GM12878 (cell line): Measurements from ENCODE around the gene SIKE1. TPM values are rescaled to one million over a fixed set of nuclear protein-coding genes. Genes with fewer than 3 reads are reported as not detected.

Source experiments
- ATAC-seq: fragments of 200-7000 bp; cut with Tn5 transposase; 3 replicates; pipeline ENCODE4 v1.9.1; 2020; ENCODE audit warnings: mild to moderate bottlenecking, moderate library complexity
- BruUV-seq: library from RNA; stranded (reverse); fragments of 400-500 nt; replicated peaks from 2 replicates; lab custom pipeline; 2021; lab: Mats Ljungman, UMichigan
- CTCF ChIA-PET: fragments of 300-600 bp; sonication (Branson Sonifier 250); formaldehyde crosslinking; extraction: SDS; loops from one replicate; lab custom pipeline; 2021; ENCODE audit warnings: inconsistent platforms; lab: Yijun Ruan, JAX
- POLR2A ChIA-PET: fragments of 350-600 bp; formaldehyde crosslinking; extraction: SDS; loops from one replicate; lab custom pipeline; 2021; ENCODE audit warnings: inconsistent platforms; lab: Charles Lee
- RAD21 ChIA-PET: fragments of 300-600 bp; sonication (Branson Sonifier 250); formaldehyde crosslinking; loops from one replicate; lab custom pipeline; 2023; ENCODE audit warnings: antibody characterized with exemption; ENCODE audit not compliant: unreplicated experiment; lab: Charles Lee
- SMC1A ChIA-PET: fragments of 300-600 bp; sonication (Branson Sonifier 250); formaldehyde crosslinking; loops from one replicate; lab custom pipeline; 2023; ENCODE audit not compliant: unreplicated experiment, uncharacterized antibody; lab: Charles Lee
- DNase-seq: peaks from one replicate; pipeline ENCODE4 v3.0.0-alpha.2; 2011; ENCODE audit warnings: low read depth, low spot score
- FAIRE-seq: peaks from 3 replicates; lab custom pipeline; 2011; peaks lifted over from hg19 to GRCh38; lab: Jason Lieb, UNC
- H2AFZ ChIP-seq: 2 replicates; pipeline ENCODE4 v1.6.0; 2011; ENCODE audit warnings: low read depth, low read length, control low read depth; ENCODE audit not compliant: control insufficient read depth
- H3K27ac ChIP-seq: 2 replicates; pipeline ENCODE4 v1.5.1; 2011; ENCODE audit warnings: control low read depth; ENCODE audit not compliant: control insufficient read depth, insufficient read depth
- H3K27me3 ChIP-seq, 2 experiments: replicated peaks in 1 of 2; 2 replicates each; pipeline versions ENCODE4 v1.6.0 to v1.6.1; 2011; ENCODE audit warnings: low read length in 1 of 2; ENCODE audit not compliant: control insufficient read depth in 2 of 2, insufficient read depth in 2 of 2
- H3K36me3 ChIP-seq, 2 experiments: 2 replicates each; pipeline ENCODE4 v1.5.1; 2011; ENCODE audit warnings: low read length in 1 of 2; ENCODE audit not compliant: control insufficient read depth in 2 of 2, insufficient read depth in 2 of 2
- H3K4me1 ChIP-seq: 2 replicates; pipeline ENCODE4 v1.6.1; 2011; ENCODE audit warnings: mild to moderate bottlenecking, low read length, moderate library complexity, mixed read lengths; ENCODE audit not compliant: control insufficient read depth, insufficient read depth
- H3K4me2 ChIP-seq: 2 replicates; pipeline ENCODE4 v1.6.0; 2011; ENCODE audit warnings: control low read depth; ENCODE audit not compliant: control insufficient read depth, insufficient read depth
- H3K4me3 ChIP-seq: fragments of 200-600 bp; sonication (generic); 2 replicates; pipeline ENCODE4 v1.5.1; 2016
- H3K79me2 ChIP-seq: 2 replicates; pipeline ENCODE4 v1.6.0; 2011; ENCODE audit warnings: low read length; ENCODE audit not compliant: control insufficient read depth, insufficient read depth
- H3K9ac ChIP-seq: 2 replicates; pipeline ENCODE4 v1.8.0; 2011; ENCODE audit warnings: low read length, control low read depth, mixed read lengths; ENCODE audit not compliant: control insufficient read depth, insufficient read depth
- H3K9me3 ChIP-seq: replicated peaks from 3 replicates; pipeline ENCODE4 v1.5.1; 2011; ENCODE audit warnings: mild to moderate bottlenecking, low read length; ENCODE audit not compliant: control insufficient read depth, insufficient read depth
- H4K20me1 ChIP-seq: 2 replicates; pipeline ENCODE4 v1.6.0; 2011; ENCODE audit not compliant: control insufficient read depth, insufficient read depth
- CBX3 ChIP-seq: fragments of 200-600 bp; sonication (generic); IDR thresholded peaks from 2 replicates; pipeline ENCODE4 v1.6.1; 2016; ENCODE audit warnings: low read depth, borderline replicate concordance
- CHD2 ChIP-seq: IDR thresholded peaks from 2 replicates; pipeline ENCODE4 v1.6.1; 2011; ENCODE audit warnings: low read depth, low read length, improper control_type of control experiment, borderline replicate concordance
- EGR1 ChIP-seq, 2 experiments: IDR thresholded peaks; 1 replicate in 1 of 2; 2 replicates in 1 of 2; pipeline ENCODE4 v1.6.1; 2011 to 2012; ENCODE audit warnings: low read depth in 2 of 2, low read length in 2 of 2, borderline replicate concordance in 1 of 2, mild to moderate bottlenecking in 1 of 2, moderate library complexity in 1 of 2
- ETV6 ChIP-seq, 2 experiments: fragments of 450-650 bp in 1 of 2; IDR thresholded peaks in 1 of 2; conservative IDR thresholded peaks in 1 of 2; 2 replicates each; pipeline ENCODE4 v1.6.1; 2014; ENCODE audit warnings: antibody characterized with exemption in 1 of 2, borderline replicate concordance in 1 of 2, low read depth in 1 of 2, mild to moderate bottlenecking in 1 of 2, moderate library complexity in 1 of 2
- JUNB ChIP-seq: IDR thresholded peaks from 2 replicates; pipeline ENCODE4 v1.6.1; 2016; ENCODE audit warnings: antibody characterized with exemption, mild to moderate bottlenecking
- KDM1A ChIP-seq: fragments of 200-600 bp; sonication (generic); IDR thresholded peaks from 2 replicates; pipeline ENCODE4 v1.6.1; 2016; ENCODE audit warnings: borderline replicate concordance
- LARP7 ChIP-seq: fragments of 450-650 bp; IDR thresholded peaks from 2 replicates; pipeline ENCODE4 v1.6.1; 2017; ENCODE audit warnings: mild to moderate bottlenecking
- MYB ChIP-seq: fragments of 150-350 bp; IDR thresholded peaks from 2 replicates; pipeline ENCODE4 v1.6.1; 2014; ENCODE audit warnings: mild to moderate bottlenecking, low read depth, low read length, borderline replicate concordance
- MYC ChIP-seq: IDR thresholded peaks from 2 replicates; pipeline ENCODE4 v1.6.1; 2011; ENCODE audit warnings: mild to moderate bottlenecking, low read length, moderate library complexity, inconsistent platforms; ENCODE audit not compliant: insufficient read depth, insufficient replicate concordance, insufficient read length, severe bottlenecking
- POLR2A ChIP-seq: IDR thresholded peaks from 2 replicates; pipeline ENCODE4 v1.6.1; 2011; ENCODE audit warnings: low read depth, mild to moderate bottlenecking, low read length
- POU2F2 ChIP-seq: IDR thresholded peaks from 3 replicates; pipeline ENCODE4 v1.6.1; 2011; ENCODE audit warnings: low read depth, mild to moderate bottlenecking, low read length, borderline replicate concordance
- SMAD1 ChIP-seq: fragments of 450-650 bp; IDR thresholded peaks from 2 replicates; pipeline ENCODE4 v1.6.1; 2018; ENCODE audit warnings: mild to moderate bottlenecking, low read depth; ENCODE audit not compliant: partially characterized antibody
- SUPT20H ChIP-seq: IDR thresholded peaks from 2 replicates; pipeline ENCODE4 v1.6.1; 2011; ENCODE audit warnings: low read depth, mild to moderate bottlenecking, low read length, moderate library complexity, borderline replicate concordance; ENCODE audit not compliant: control insufficient read depth
- TCF7 ChIP-seq: IDR thresholded peaks from 2 replicates; pipeline ENCODE4 v1.6.1; 2014; ENCODE audit warnings: antibody characterized with exemption, borderline replicate concordance
- WGBS: methylation state at CpG from one replicate; pipeline ENCODE4 v1.1.6; 2016; ENCODE audit warnings: low lambda C conversion rate; ENCODE audit not compliant: insufficient replicate concordance, insufficient coverage; ENCODE audit errors: missing lambda C conversion rate; 5-methylcytosine and 5-hydroxymethylcytosine counted together
- in situ Hi-C: fragments of 300-500 bp; cut with MboI; formaldehyde crosslinking; loops from 9 replicates; pipeline ENCODE4 v1.14.3; 2018; ENCODE audit warnings: mixed read lengths
- intact Hi-C: fragments of 100-400 bp; cut with micrococcal nuclease; formaldehyde crosslinking; loops from one replicate; pipeline ENCODE4 v1.14.2; 2022; ENCODE audit not compliant: unreplicated experiment
- polyA plus RNA-seq, 11 experiments: library from polyadenylated mRNA; depleted of rRNA in 4 of 11; unstranded in 6 of 11; stranded (reverse) in 5 of 11; fragments of >200 nt; fragmentation: Nextera tagmentation in 4 of 11; fragmentation: Illumina TruSeq in 1 of 11; extraction: Ambion mirVana in 4 of 11; extraction: Trizol in 1 of 11; gene quantifications; 1 replicate in 1 of 11; 2 replicates in 10 of 11; pipeline versions ENCODE4 v1.2.1 to v1.2.3, GENCODE V29; 2011 to 2016; ENCODE audit warnings: inconsistent platforms in 2 of 11, missing spikeins in 2 of 11, low read depth in 1 of 11
- total RNA-seq, 4 experiments: library from RNA; depleted of rRNA in 3 of 4; stranded (reverse); fragments of >200 nt in 3 of 4; fragmentation: Illumina TruSeq in 1 of 4; extraction: Trizol in 1 of 4; gene quantifications; 2 replicates each; pipeline versions ENCODE4 v1.2.1 to v1.2.3, GENCODE V29; 2013 to 2021

Gene SIKE1
- total and polyA plus RNA-seq, 10 of the 15 experiments (the other 5 are each of a cell fraction or from before 2014, with no cell fraction given), result 10.4 to 67.0 (median 45.5) TPM

DNA sequence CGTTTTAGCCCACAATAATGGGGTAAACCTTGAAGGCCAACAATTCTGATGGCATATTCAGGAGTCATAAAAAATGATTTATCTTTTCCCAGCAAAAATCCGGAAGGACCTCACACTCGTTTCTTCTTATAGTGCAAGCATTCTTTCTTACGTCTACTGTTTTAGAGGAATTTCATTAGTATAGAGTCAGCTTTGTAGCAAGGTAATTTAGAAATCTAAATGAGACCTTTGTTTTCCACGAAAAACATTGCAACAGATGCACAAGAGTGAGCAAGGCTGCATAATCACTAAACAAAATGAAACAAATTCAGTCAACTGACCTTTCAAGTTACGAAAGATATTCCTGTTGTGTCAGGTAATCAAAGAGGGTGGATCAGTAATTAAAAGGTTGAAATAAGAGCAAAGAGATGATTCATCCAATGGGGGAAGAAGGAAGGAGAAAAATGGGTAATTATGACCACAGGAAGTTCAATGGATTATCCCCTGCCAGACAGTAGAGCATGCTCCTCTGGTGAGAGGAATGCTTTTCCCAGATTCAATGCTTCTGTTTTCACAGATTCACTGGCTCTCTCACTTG, 22.1 kb downstream of the SIKE1 start:
- FAIRE-seq, result no peak

More for the DNA sequence above, 22.1 kb downstream of the SIKE1 start:
- H3K4me3 ChIP-seq, result peak overlapping the region; percentile 96
- ChIA-PET POLR2A (interaction anchor here (1.1 to 6.8 kb wide), 2 partner anchors 24 to 41 kb away, joined by 3 to 36 read pairs; partner anchors contain the start of gene NRAS), RAD21 (interaction anchor here (0.9 kb wide), 1 partner anchor 43 kb away, joined by 3 read pairs; no protein-coding TSS in a partner anchor), CTCF (interaction anchor here (1.1 kb wide), 1 partner anchor 11 kb away, joined by 3 read pairs; no protein-coding TSS in a partner anchor), SMC1A (no interaction called here)
- intact Hi-C loops (loop anchor here (1.0 to 5.0 kb wide), 2 partner anchors 22 to 246 kb away; partner anchors contain the start of genes SIKE1 and TRIM33), in situ Hi-C loops (no loop called here)
- H3K4me1 ChIP-seq, result peaks cover 13% of the 10 kb centered on the region; the same call in 1 of the 2 replicates
- no peaks in the 10 kb centered on the region; the same call in 1 of the 3 replicates for H3K9me3 ChIP-seq
- H3K9ac ChIP-seq, result peak overlapping the region; percentile 100
- peak overlapping the region; percentile 48 for H3K4me2 ChIP-seq
- peak overlapping the region; percentile 91 for H2AFZ ChIP-seq
- H3K79me2 ChIP-seq, result peaks cover 44% of the 10 kb centered on the region
- peaks cover 2% of the 10 kb centered on the region for H4K20me1 ChIP-seq
- no peak for ATAC-seq
- no peaks in the 10 kb centered on the region for H3K36me3 ChIP-seq
- no peaks in the 10 kb centered on the region for H3K27me3 ChIP-seq
- WGBS, result 26% methylated on average over 6 of the region's 6 CpGs
- TF ChIP-seq TCF7 (no peak), POLR2A (no peak), JUNB (no peak), LARP7 (no peak), CBX3 (no peak), SMAD1 (peak; percentile 43), POU2F2 (no peak), EGR1 (IDR thresholded peaks at IDR 0.05; ENCODE audit: borderline replicate concordance in 1 of 2, low read depth in 2 of 2, low read length in 2 of 2) (no peak), SUPT20H (no peak), MYC (no peak), MYB (no peak), CHD2 (no peak), ETV6 (conservative IDR thresholded peaks at IDR 0.05 in 1 of 2, IDR thresholded peaks at IDR 0.05 in 1 of 2; ENCODE audit: borderline replicate concordance in 1 of 2, low read depth in 1 of 2) (0 out of 4 replicates have a peak, but pooled peaks of 1 of the 2 experiments have one; percentile 19), KDM1A (no peak)
- TSS peak; percentile 86 for BruUV-seq
- H3K27ac ChIP-seq, result peak overlapping the region; percentile 99
- DNase-seq, result no peak
